GM19455 (cell line): ENCODE data around the gene MYO5A.
A peak's percentile ranks its signal among the peaks of the same experiment; 100 is the strongest.
"Not testable (repeated sequence)": the region's sequence is repeated elsewhere in the genome, so short reads cannot be mapped to it uniquely, and the experiment has no call there.

Experiments
- ATAC-seq: cut with Tn5 transposase; IDR thresholded peaks from one replicate; pipeline ENCODE4 v1.9.1; 2021; ENCODE audit not compliant: unreplicated experiment

Gene MYO5A

DNA sequence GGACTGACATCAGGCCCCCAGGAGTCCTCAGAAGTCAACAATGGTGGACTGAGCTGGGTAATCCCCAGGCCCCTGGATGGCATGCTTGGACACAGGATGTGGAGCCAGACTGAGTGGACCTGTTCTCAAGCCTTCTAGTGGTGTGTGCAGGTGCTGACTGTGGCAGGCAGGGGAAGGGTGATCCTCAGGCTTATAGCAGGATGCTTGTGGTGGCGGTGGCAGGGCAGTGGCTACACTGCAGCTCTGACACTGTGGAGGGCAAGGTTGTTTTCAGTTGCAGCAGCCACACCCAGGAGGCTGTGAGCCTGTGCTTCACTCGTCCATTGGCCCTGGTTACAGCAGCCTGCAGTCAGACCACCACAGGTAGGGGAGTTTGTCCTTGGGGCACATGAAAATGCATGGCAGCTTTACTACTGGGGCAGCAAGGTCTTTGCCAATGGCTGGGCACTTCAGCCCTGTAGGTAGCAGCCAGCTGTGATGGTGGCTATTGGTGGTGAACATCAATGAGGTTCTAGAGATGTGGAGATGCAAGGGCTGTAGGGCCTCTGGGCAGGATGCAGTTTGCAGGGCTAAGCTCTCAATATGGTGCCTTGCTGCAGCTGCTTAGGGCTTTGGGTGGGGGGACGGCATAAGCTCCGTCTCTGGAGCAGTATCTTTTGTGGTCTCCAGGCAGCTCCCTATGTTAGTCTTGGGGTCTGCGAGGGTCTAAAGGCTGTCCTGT lies 17.5 kb upstream of the MYO5A start:
- no peak for ATAC-seq

GRCh38 chr15:52540374-52541012 lies 11.8 kb upstream of the MYO5A start:
- no peak for ATAC-seq

GRCh38 chr15:52537459-52537858 lies 8.8 kb upstream of the MYO5A start:
- no peak for ATAC-seq

GRCh38 chr15:52532427-52532826 lies 3.7 kb upstream of the MYO5A start:
- no peak for ATAC-seq

DNA sequence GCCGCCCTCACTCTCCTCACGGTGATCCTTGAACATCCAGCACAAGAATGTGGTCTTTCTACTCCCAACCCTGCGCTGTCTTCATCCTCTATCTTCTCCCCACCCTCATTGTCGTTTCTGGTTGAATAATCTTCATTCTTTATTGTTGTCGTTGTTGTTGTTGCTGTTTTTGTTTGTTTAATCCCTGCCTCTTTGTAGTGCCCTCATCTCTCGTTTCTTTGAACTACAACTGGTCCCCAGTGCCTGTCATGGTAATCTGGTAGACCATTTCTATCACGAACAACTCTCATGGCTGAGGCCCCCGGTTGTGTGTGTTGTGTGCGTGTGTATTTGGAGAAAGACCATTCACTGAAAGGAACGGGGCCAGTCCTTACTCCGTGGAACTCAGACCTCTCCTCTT lies 1.3 kb upstream of the MYO5A start:
- ATAC-seq, result no peak

DNA sequence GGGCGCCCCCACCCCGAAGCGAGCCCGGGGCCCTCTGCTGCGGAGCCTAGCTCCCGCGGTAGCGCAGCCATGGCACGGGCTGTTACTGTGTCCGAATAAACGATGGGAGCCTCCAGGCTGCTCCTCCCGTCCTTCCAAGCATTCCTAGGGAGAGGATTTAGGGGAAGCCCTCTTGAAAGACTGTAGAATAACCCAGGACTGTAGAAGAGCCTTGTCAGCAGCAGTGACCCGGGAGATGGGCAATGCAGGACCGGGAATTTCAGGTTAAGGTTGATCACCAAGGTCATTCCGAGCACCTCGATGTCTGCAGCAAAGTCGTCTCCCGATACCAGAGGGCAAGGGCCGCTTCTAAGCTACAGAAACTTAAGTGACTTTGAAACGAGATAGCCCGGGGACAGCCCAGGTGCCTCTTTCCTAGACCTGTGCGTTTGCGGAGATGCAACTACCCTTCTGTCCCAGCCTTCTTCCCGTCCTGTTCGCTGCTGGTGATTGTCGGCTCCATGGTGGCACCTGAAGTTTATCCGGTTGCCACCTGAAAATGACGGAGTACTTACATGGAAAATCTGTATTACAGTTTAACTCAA lies 753 bp upstream of the MYO5A start:
- peak; percentile 4 for ATAC-seq

DNA sequence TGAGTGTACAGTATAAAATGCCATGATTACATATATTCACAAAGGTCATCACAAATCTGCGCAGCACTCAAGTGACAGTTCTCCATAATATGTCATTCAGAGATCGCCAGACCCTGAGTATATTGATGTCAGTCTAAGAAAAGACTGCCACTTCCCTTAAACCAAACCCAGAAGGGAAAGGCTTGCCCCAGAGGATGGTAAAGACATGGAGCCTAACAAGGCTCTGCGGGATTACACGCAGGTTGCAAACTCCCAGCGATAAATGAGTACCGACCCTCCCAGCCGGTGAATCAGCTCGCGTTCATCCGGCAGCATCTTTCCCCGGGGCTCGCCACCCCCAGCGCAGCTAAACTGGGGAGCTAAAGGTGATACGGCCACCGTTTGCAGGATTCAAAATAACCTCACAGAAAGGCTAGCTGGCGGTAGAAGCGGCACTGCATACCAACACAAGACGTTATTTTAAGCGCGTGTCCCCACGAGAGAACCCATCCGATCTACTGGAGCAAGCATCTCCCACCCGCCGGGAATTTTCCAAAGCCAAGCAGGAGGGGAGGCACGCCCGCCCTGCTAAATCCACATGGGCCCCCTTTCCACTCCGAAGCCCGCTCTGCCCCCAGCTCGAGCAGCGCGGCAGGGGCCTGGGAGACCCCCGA lies 643 bp downstream of the MYO5A start:
- ATAC-seq, result peak; percentile 11

DNA sequence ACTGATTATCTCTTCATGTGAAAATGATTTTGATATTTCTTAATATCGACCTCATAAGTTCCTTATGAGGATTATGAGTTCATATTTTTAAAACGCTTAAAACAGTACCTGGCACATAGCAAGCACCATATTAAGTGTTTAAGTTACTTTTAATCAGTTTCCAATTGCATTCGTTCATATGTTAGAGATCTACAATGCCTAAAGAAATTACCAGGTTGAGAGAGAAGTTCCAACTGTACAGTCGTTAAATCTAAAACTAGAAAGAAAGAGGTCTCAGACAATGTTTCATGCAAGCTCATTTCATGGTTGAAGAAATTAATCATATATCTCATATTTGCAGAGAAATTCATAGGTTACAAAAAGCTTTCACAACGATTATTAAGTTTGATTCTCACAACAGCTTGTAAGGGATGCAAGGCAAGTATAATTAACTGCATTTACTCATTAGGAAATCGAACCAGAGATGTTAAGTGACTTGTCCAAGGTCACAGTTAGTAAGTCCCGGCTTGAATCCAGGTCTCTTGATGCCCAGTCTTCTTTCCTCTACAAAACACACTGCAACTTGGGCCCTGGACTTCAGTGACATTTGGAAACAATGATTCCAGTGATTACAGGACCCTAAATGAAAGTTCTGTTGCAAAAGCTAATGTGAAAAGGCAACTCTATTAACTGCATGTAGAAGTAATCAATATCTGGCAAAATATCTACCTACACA lies 1.3 kb downstream of the MYO5A start:
- no peak for ATAC-seq

DNA sequence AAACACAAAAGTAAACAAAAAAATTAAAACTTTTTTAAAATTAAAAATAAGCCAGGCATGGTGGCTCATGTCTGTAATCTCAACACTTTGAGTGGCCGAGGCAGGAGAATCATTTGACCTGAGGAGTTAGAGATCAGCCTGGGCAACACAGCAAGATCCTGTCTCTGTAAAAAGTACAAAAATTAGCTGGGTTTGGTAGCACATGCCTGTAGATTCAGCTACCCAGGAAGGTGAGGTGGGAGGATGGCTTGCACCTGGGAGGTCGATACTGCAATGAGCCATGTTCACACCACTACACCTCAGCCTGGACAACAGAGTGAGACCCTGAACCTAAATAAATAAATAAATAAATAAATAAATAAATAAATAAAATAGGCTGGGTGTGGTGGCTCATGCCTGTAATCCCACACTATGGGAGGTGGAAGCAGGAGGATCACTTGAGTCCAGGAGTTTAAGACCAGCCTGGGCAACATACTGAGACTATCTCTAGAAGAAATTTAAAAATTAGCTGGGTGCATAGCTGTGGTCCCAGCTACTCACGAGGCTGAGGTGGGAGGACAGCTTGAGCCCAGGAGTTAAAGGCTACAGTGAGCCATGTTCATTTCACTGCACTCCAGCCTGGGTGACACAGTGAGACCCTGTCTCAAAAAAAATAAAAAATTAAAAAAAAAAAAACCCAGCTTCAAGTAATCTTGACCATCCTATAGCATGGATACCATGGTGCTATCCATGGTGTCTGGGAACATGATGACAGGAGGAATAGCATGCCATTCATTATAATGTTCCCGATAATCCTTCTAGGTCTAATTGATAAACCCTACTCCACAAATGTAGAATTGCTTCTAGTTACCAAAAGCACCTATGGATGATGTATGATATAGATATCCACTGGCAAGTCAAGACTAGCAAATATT lies 4.2 kb downstream of the MYO5A start:
- ATAC-seq, result no peak

DNA sequence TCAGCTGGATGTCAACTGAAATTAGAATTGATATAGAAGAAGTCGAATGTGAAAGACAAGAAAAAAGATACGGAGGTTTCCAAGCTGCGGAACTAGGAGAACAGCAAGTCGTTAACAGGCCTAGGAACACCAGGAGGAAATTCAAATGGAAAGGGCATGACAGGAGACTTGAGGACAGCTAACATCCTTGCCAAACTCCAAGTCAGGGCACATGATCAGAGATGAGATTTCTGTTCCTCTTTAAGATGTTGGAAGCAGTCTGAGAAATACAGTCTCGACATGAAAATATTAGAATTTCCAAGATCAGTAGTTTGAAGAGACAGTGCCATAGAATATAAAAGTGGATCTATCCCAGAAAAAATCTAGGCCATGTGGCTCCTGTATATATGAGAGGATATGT lies 5.0 kb downstream of the MYO5A start:
- no peak for ATAC-seq

DNA sequence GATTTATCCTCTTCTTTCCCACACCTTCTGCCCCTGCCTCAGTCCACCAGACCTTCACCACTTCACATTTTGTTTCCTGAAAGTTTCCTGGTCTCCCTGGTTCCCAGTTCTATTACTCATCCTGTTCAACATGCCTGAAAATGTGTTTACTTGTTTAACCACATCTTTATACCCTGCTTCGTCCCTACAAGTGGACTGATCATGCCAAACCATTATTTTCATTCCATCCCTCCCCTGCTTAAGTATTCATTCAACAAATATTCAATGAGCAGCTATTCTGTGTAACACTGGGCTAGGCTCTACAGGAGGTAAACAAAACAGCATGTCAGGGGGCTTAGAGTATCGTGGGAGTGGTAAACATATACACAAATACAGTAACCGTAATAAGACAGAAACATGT lies 5.5 kb downstream of the MYO5A start:
- ATAC-seq, result no peak

- ATAC-seq, result no peak
Observed at GRCh38 chr15:52521682-52522081, 7.0 kb downstream of the MYO5A start.

GRCh38 chr15:52520421-52520820 lies 8.3 kb downstream of the MYO5A start:
- ATAC-seq, result no peak

DNA sequence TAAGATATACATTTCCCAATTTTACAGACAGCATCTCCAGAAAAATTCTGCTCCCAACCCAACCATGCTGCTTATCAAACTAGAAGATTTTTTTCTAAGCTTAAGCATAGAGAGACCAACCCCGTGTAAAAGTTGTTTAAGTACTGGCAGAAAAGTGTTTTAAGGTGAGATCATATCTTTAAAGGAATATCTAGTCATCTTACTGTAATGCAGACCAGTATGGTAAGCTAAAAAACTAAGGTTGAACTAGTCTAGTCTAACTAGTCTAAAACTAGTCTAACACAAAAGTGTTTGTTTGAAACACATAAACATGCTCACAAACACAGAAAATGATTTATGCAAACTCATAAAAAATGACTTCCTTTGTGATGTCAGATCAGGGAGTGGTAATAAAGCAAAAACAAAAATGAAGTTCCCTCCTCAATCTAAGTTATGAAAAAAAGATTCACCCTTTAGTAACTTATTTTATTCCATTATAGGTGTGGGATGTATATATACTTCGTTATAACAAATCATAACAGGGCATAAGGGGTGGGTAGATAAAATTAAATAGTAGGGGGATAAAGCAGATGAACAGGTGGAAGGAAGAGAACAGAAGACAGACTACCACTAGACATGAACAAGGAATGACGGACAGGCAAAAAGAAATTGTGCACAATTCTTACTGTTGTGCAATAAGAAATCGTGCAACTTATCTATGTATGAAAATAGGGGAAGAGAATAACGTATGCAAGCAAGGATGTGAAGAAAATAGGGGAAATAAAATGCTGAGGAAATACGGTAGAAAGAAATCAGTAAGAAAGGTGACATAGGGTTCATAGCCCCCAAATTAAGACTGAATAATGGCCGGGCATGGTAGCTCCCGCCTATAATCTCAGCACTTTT lies 10.0 kb downstream of the MYO5A start:
- ATAC-seq, result no peak

DNA sequence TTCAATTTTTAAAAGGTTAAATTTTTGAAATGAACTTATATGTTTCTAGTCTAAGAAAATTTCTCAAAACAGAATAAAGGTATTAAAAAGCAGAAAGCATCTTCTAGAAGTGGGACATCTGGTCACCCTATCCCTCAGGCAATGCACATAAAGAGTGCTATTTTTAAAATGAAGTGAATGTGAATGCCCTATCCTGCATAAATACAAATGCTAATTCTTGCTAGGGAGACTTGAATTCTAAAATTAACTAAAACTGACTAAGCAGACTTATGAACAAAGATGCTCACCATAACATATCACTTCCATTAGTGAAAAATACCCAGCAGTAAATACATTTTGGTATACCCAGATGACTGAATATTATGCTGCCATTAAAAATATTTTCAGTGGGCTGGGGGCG lies 11.7 kb downstream of the MYO5A start:
- no peak for ATAC-seq

GRCh38 chr15:52515343-52515742 lies 13.3 kb downstream of the MYO5A start:
- no peak for ATAC-seq

- ATAC-seq, result no peak
Observed at GRCh38 chr15:52514482-52514881, 14.2 kb downstream of the MYO5A start.

- ATAC-seq, result not testable (repeated sequence)
Observed at GRCh38 chr15:52512869-52513268, 15.8 kb downstream of the MYO5A start.

GRCh38 chr15:52511084-52511483 lies 17.6 kb downstream of the MYO5A start:
- no peak for ATAC-seq
